ENCODE measurements around the gene KRT82.
"Not testable (repeated sequence)": the region's sequence is repeated elsewhere in the genome, so short reads cannot be mapped to it uniquely, and the experiment has no call there.

The KRT82 gene

DNA sequence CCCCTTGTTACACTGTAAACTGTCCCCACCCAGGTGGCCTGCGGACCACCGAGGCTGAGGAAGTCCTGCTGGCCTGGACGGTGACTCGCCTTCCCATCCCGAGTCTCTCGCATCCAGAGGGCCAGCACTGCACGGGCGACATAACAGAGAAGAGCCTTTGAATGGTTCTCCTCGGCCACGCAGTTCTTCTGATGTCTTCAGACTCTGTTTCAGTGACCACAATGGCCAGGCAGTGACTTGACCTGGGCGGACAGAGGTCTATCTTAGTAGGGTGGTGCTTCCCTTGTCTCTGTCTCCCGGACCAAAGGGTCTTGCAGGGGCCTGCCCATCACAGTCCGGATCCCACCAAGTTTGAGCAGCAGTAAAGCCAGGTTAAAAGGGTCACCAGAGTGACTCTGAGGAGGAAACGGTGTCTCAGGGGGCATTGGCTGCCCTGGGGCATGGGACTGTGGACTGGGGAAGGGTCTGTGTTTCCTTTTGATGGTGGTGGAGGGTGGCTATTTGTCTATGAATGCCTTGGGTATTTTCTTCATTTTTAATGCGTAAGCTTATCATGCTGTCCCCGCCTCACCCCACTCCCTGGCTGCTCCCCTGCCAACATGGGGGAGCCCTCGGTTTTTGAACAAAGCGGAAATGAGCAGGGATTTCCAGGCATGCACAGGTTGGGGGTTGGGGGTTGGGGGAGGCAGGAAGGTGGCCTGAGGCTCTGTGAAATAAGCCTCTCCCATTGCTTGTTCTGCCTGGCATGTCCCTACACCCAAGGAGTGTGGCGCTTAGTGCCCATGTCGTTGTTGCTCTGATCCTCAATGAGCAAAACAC lies 49.2 kb downstream of the KRT82 start:
- no peak for FAIRE-seq

DNA sequence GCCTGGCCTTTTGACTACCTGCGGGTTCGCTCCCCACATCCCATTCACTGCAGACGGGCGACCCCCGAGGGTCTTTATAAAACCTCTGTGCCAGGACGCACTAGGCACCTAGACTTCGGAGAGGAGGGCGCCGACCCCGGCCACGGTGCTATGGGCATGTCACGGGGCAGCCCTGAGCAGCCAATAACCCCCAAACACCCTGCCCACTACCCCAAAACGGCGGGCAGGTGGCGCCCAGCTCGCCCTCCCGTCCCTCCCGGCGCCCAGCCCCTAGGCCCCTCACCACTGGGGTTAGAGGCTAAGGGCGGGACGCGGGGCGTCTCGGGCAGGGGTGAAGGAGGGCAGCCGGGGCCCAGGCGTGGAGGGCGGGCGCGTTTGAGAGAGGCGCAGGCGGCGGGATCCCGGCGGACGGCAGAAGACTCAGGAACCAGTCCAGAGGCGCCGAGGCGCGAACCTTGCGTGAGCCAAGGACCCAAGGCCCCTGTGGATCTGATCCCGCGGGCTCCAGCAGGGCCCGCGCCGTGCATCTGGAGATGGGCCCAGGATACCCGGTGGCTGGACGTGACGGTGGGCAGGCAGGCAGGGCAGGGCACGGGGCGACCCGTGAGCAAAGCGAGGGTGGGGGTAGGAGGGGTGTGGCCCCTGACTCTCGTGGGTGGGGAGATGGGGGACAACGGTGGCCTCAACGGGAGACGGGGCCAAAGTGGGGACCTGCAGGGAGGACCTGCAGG lies 49.9 kb downstream of the KRT82 start:
- FAIRE-seq: no peak

DNA sequence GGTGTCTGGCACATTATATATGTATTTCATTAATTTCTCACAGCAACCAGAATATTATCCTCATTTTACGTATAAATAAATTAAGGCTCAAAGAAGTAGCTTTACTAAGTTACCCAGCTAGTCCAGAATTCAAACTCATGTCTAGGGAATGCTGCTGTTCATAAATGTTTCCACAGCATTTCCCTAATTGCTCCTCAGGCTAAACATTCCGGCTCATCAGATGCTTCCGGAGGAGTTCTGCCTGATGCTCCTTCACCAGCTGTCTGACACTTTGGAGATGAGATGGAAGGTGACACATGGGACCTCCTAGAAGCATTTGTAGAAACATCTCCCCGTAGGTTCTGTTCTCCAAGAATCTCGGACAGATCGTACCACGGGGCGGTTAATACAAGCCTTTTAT lies 51.0 kb downstream of the KRT82 start:
- FAIRE-seq: no peak

GRCh38 chr12:52354200-52354599 lies 51.9 kb downstream of the KRT82 start:
- no peak for FAIRE-seq

GRCh38 chr12:52353766-52354165 lies 52.4 kb downstream of the KRT82 start:
- no peak for FAIRE-seq

GRCh38 chr12:52352951-52353350 lies 53.2 kb downstream of the KRT82 start:
- FAIRE-seq: no peak

DNA sequence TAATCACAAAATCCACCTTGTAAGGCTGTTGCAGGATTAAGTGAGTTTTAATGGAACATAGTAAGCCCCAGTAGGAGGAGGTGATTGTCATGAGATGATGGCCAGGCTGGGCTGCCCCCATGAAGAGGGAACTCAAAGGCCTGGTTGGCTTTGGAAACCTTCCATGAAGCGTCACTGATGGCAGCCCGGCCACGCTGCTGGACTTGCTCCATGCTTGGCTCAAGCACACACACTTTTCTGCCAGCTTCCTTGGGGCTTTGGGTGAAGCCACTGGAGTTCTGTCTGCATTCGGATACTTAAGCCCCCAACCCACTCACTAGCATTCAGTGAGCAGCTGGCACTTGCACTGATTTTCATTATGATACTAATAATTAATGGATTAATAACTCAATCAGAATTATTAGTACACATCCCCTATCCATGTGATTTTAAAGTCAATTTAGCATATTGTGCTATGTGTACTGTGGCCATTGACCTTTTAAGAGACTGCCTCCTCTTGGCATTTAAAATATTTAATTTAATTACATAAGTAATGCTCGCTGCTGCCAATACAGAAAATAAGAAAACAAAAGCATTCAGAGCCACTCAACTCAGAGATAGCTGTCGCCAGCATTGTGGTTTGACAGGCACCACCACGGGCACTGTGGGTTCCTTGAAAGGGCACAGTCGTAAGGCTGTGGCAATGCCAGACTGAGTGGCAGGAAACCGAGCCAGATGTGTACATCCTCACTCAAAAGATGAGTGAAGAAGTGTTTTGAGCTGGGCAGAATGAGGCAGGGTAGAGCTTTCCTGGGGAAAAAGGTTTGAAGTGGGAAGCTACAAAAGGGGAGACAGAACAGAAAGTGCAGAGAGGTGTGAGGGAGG lies 54.7 kb downstream of the KRT82 start:
- FAIRE-seq: no peak

DNA sequence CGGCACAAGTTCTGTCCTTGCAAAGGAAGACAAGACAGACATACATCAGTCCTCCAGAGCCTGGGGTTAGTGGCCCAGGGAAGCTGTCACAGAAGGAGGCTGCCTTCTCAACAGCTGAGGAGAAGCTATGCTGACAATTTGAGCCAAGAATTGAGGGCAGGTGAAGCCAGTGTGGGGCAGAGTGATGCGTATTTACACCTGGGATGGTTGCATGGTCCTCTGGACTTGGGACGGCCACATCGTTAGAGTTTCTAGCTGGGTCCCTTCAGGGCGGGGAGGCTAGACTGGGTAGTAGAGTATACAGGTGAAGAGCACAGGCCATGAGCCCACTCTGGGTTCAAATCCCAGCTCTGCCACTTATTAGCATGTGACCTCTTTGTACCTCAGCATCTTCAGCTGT lies 55.3 kb downstream of the KRT82 start:
- no peak for FAIRE-seq

GRCh38 chr12:52350021-52350620 lies 56.0 kb downstream of the KRT82 start:
- FAIRE-seq: no peak

- no peak for FAIRE-seq
Observed at GRCh38 chr12:52349196-52349595, 56.9 kb downstream of the KRT82 start.

GRCh38 chr12:52347551-52348510 lies 58.3 kb downstream of the KRT82 start:
- no peak for FAIRE-seq

DNA sequence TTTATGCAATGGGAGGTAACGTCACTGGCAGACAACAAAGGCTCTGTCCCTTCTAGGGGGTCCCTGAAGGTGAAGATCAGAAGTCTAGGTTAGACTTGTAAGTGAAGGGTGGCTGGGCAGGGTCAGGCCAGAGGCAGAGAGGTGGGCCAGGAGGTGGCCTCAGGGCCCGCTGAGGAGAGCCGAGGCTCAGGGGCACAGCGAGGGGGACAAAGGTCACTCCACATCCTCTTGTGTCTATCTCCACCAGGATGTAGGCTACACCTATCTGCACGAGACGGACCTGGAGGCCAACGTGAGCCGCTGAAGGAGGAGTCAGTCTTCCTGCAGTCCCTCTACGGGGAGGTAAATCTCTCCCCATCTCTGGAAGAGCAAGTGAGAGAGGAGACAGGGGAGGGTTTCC lies 59.1 kb downstream of the KRT82 start:
- no peak for FAIRE-seq

DNA sequence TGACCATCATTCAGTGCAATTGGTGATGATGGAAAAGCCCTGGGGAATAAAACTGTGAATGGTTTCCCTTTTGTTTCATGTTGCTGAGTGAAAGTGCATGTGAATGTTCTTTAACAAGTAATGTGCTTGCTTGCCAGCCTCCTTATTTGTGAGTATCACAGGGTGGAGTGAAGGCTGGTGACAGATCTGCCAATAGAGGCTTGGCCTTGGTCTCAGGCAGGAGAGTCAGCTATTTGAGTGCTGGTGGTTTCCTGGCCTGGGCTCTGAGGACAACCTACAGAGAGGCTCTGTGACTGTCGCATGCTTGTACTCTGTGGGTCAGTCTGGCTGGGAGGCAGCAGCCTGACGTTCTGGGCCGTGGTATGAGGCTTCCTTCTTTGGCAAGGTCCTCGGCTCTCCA lies 59.5 kb downstream of the KRT82 start:
- no peak for FAIRE-seq

- not testable (repeated sequence) for FAIRE-seq
Observed at GRCh38 chr12:52345041-52345440, 61.1 kb downstream of the KRT82 start.

DNA sequence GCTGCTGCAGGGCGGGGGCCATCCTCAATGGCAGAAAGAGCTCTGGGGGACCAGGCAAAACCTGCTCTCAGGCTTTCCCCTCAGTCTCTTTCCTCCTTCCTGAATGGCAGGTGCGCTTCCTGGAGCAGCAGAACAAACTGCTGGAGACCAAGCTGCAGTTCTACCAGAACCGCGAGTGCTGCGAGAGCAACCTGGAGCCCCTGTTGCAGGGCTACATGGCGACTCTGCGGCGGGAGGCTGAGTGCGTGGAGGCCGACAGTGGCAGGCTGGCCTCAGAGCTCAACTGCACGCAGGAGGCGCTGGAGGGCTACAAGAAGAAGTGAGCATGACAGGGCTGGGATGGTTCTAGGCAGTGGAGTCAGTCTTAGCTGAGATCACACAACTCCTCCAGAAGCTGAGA lies 62.0 kb downstream of the KRT82 start:
- FAIRE-seq: no peak

Measured in G401.6 (cell line).